Endothelial cell of umbilical vein (primary cell): Measurements from ENCODE around the gene C19orf73.

Experiments used
- FOS ChIP-seq: IDR thresholded peaks from 2 replicates; pipeline ENCODE4 v1.6.1; 2011; ENCODE audit warnings: mild to moderate bottlenecking, low read length, moderate library complexity, borderline replicate concordance; ENCODE audit not compliant: insufficient read depth
- POLR2A ChIP-seq: IDR thresholded peaks from 2 replicates; pipeline ENCODE4 v1.6.1; 2012; ENCODE audit warnings: low read depth, mild to moderate bottlenecking, control low read depth, low read length
- TF ChIP-seq, protein P1 (sequence below), 2 donors: IDR thresholded peaks; 1 replicate in 1 of 2; 2 replicates in 1 of 2; pipeline ENCODE4 v1.5.1; 2011; ENCODE audit warnings: low read length in 2 of 2, mild to moderate bottlenecking in 2 of 2, moderate library complexity in 2 of 2, control low read depth in 1 of 2, inconsistent platforms in 1 of 2, low read depth in 1 of 2; ENCODE audit not compliant: insufficient read depth in 1 of 2; ENCODE audit errors: extremely low read depth in 1 of 2

DNA sequence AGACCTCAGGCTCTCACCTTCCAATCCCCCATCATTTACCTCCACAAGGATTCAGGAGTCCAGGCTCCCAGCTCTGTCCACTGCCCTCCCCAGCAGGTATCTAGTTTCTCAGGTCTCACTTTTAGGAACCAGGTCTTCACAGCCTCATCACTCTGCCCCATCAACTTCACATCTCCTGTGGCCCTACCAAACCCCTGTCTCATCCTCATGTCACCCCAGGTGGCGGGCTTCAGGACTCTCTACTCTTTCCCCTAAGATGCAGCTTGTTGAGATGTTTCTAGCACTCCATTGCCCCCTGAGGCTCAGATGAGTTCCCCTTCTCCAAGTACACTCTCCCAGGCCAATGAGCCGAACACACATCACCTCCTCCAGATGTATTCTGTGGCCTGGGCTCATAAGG, 1.9 kb upstream of the C19orf73 start:
- TF ChIP-seq, protein P1, sequence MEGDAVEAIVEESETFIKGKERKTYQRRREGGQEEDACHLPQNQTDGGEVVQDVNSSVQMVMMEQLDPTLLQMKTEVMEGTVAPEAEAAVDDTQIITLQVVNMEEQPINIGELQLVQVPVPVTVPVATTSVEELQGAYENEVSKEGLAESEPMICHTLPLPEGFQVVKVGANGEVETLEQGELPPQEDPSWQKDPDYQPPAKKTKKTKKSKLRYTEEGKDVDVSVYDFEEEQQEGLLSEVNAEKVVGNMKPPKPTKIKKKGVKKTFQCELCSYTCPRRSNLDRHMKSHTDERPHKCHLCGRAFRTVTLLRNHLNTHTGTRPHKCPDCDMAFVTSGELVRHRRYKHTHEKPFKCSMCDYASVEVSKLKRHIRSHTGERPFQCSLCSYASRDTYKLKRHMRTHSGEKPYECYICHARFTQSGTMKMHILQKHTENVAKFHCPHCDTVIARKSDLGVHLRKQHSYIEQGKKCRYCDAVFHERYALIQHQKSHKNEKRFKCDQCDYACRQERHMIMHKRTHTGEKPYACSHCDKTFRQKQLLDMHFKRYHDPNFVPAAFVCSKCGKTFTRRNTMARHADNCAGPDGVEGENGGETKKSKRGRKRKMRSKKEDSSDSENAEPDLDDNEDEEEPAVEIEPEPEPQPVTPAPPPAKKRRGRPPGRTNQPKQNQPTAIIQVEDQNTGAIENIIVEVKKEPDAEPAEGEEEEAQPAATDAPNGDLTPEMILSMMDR (IDR thresholded peaks at IDR 0.05; ENCODE audit: extremely low read depth in 1 of 2, insufficient read depth in 1 of 2, low read depth in 1 of 2, low read length in 2 of 2): no peak
- TF ChIP-seq FOS (no peak), POLR2A (no peak)
